ENCODE results near the gene SGSM2.

DNA sequence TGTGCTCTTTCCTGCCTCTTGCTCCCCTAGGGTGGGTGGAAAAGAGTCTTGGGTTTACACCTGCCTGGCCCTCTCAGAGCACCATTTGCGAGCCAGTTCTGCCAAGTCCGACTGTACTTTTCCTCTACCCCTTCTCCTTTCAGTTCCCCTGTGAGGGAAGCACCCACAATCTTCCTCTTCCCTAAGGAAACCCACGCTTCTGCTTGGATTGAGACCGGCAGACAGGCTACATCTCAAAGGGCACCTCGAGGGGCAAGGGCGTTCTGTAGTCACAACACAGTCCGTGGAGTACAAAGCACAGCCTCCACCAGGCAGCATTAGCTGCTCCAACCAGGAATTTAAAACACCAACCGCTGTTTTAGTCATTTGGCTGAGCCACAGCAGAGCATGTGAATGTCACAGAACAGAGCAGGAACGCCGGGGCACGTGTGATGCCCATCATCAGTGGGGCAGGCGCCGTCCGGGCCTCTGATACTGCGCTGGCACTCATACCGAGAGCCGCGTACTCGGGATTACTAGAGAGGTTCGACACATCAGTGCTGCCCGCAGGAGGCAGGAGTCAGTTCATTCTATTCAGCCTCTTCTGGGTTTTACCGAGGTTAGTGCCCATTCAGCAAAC is 77.3 kb downstream of the SGSM2 start:
- TF ChIP-seq, protein P1, sequence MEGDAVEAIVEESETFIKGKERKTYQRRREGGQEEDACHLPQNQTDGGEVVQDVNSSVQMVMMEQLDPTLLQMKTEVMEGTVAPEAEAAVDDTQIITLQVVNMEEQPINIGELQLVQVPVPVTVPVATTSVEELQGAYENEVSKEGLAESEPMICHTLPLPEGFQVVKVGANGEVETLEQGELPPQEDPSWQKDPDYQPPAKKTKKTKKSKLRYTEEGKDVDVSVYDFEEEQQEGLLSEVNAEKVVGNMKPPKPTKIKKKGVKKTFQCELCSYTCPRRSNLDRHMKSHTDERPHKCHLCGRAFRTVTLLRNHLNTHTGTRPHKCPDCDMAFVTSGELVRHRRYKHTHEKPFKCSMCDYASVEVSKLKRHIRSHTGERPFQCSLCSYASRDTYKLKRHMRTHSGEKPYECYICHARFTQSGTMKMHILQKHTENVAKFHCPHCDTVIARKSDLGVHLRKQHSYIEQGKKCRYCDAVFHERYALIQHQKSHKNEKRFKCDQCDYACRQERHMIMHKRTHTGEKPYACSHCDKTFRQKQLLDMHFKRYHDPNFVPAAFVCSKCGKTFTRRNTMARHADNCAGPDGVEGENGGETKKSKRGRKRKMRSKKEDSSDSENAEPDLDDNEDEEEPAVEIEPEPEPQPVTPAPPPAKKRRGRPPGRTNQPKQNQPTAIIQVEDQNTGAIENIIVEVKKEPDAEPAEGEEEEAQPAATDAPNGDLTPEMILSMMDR (IDR thresholded peaks at IDR 0.05) = no peak
- no peak for TF ChIP-seq POLR2A (IDR thresholded peaks at IDR 0.05)

All from adrenal gland (tissue), 5 donors.